ENCODE data around the gene MAP7. TPM values are rescaled to one million over a fixed set of nuclear protein-coding genes. Genes with fewer than 3 reads are reported as not detected.

Gene MAP7
- total and polyA plus RNA-seq, 9 of the 15 experiments (the other 6 are each of a cell fraction or from before 2014, with no cell fraction given) = 0.76 to 7.7 (median 3.9) TPM

- DNase-seq (ENCODE audit: extremely low read depth in 1 of 4, low spot score in 3 of 4) (no peak), ATAC-seq (no peak; the same call in 2 of the 3 replicates), FAIRE-seq (no peak)
- H4K20me1 ChIP-seq (replicated peaks; ENCODE audit: control insufficient read depth, insufficient read depth, low read length) = no peaks in the 10 kb centered on the region
- no peaks in the 10 kb centered on the region for H3K4me1 ChIP-seq (replicated peaks in 1 of 2; ENCODE audit: control insufficient read depth in 2 of 2, insufficient read depth in 2 of 2, low read length in 2 of 2)
- no peaks in the 10 kb centered on the region; a peak in 2 of 5 replicates for H3K27me3 ChIP-seq (ENCODE audit: control insufficient read depth in 2 of 2, insufficient read depth in 2 of 2, low read length in 2 of 2)
- H3K9me3 ChIP-seq (replicated peaks; ENCODE audit: control insufficient read depth, insufficient read depth, low read depth, low read length) = no peaks in the 10 kb centered on the region
- TF ChIP-seq TFAP4 (CRISPR knock-in tag; IDR thresholded peaks at IDR 0.05; ENCODE audit: borderline replicate concordance) (no peak), ZNF561 (CRISPR knock-in tag; conservative IDR thresholded peaks at IDR 0.05) (no peak), THAP7 (CRISPR knock-in tag; IDR thresholded peaks at IDR 0.05) (no peak), PBX2 (CRISPR knock-in tag; IDR thresholded peaks at IDR 0.05; ENCODE audit: low read depth) (no peak), PBX2 (tag; conservative IDR thresholded peaks at IDR 0.05; ENCODE audit: low read depth) (peak; percentile 84), HNRNPK (IDR thresholded peaks at IDR 0.05; ENCODE audit: low read depth, low read length, poor library complexity, severe bottlenecking) (no peak), E2F8 (IDR thresholded peaks at IDR 0.05; ENCODE audit: low read depth, partially characterized antibody) (no peak), PRPF4 (IDR thresholded peaks at IDR 0.05; ENCODE audit: insufficient read depth, low read depth, low read length, poor library complexity, severe bottlenecking) (no peak), SMARCB1 (IDR thresholded peaks at IDR 0.05; ENCODE audit: insufficient read length, low read depth) (no peak), MEIS2 (IDR thresholded peaks at IDR 0.05; ENCODE audit: partially characterized antibody) (peak; percentile 77)
- no peaks in the 10 kb centered on the region for H3K79me2 ChIP-seq (ENCODE audit: control insufficient read depth, insufficient read depth, low read length)
- intact Hi-C loops (cut with micrococcal nuclease) = no loop called here
- no peaks in the 10 kb centered on the region for H3K36me3 ChIP-seq (ENCODE audit: control insufficient read depth, insufficient read depth, low read length)
- no peaks in the 10 kb centered on the region for H3K9me1 ChIP-seq (ENCODE audit: control insufficient read depth, insufficient read depth, low read length)
- H3K4me3 ChIP-seq = no peak overlapping the region
- H3K27ac ChIP-seq (ENCODE audit: extremely low read depth, low read depth, low read length) = no peak overlapping the region
- CTCF ChIA-PET (ENCODE audit: low intra/inter-chr PET ratio) = interaction anchor here (0.7 to 1.1 kb wide), 2 partner anchors 447 to 990 kb away, joined by 3 read pairs; partner anchors contain the start of gene MAP3K5
- WGBS (ENCODE audit: insufficient coverage, low coverage, missing lambda C conversion rate) = 18% methylated on average over 2 of the region's 2 CpGs
- BruUV-seq (replicated peaks) = no TSS peak
- POLR2A ChIA-PET = interaction anchor here (2.2 kb wide), 1 partner anchor 8 kb away, joined by 9 read pairs; no protein-coding TSS in a partner anchor
- in situ Hi-C loops (cut with MboI) = loop anchor here (25.0 kb wide), 1 partner anchor 192 kb away; no protein-coding TSS in a partner anchor
- H3K4me2 ChIP-seq (ENCODE audit: insufficient read depth, low read length) = no peak overlapping the region
- no peak overlapping the region for H3K9ac ChIP-seq (ENCODE audit: insufficient read depth in 1 of 2, low read depth in 2 of 2, low read length in 2 of 2)
- H2AFZ ChIP-seq (ENCODE audit: low read depth, low read length) = no peak overlapping the region
Measured at GRCh38 chr6:136345145-136345544, 205.1 kb downstream of the MAP7 start.
